Activated B cell treated with CpG ODN at 0.5 μM for 24 hours (primary cell): ENCODE results near the gene ENOPH1. TPM values are rescaled to one million over a fixed set of nuclear protein-coding genes. Genes with fewer than 3 reads are reported as not detected.

Experiments used
- ATAC-seq: fragments of 200-7000 bp; cut with Tn5 transposase; one replicate; pipeline ENCODE4 v1.10.0; 2021; ENCODE audit warnings: low read depth, mild to moderate bottlenecking, moderate library complexity
- CTCF ChIA-PET: fragments of 350-600 bp; sonication (Branson Sonifier 250); formaldehyde crosslinking; loops from one replicate; lab custom pipeline; 2021; ENCODE audit warnings: antibody characterized with exemption; lab: Charles Lee
- POLR2A ChIA-PET: fragments of 350-600 bp; sonication (Branson Sonifier 250); formaldehyde crosslinking; loops from one replicate; lab custom pipeline; 2021; ENCODE audit warnings: antibody characterized with exemption; lab: Charles Lee
- DNase-seq: peaks from one replicate; pipeline ENCODE4 v3.0.0; 2022
- H3K27ac Mint-ChIP-seq: one replicate; pipeline ENCODE4 v1.8.0; 2020; ENCODE audit warnings: mixed read lengths
- H3K27me3 Mint-ChIP-seq: one replicate; pipeline ENCODE4 v1.8.0; 2021; ENCODE audit warnings: mixed read lengths
- H3K36me3 Mint-ChIP-seq: one replicate; pipeline ENCODE4 v1.8.0; 2021; ENCODE audit warnings: low read depth, mixed read lengths
- H3K4me1 Mint-ChIP-seq: one replicate; pipeline ENCODE4 v1.8.0; 2021; ENCODE audit warnings: mixed read lengths
- H3K4me3 Mint-ChIP-seq: one replicate; pipeline ENCODE4 v1.8.0; 2020; ENCODE audit warnings: mild to moderate bottlenecking, mixed read lengths
- H3K9me3 Mint-ChIP-seq: one replicate; pipeline ENCODE4 v1.8.0; 2020; ENCODE audit warnings: mixed read lengths
- CTCF ChIP-seq: fragments of 200-600 bp; IDR thresholded peaks from one replicate; pipeline ENCODE4 v1.8.0; 2022; ENCODE audit warnings: antibody characterized with exemption, mild to moderate bottlenecking
- intact Hi-C: fragments of 100-400 bp; cut with micrococcal nuclease; formaldehyde crosslinking; loops from one replicate; pipeline ENCODE4 v1.15.1; 2024
- total RNA-seq: library from RNA; stranded (reverse); gene quantifications from 2 replicates; pipeline ENCODE4 v1.2.3, GENCODE V29; 2022

Gene ENOPH1
- total RNA-seq, 1 donor from 2014 or later, result 26.0 TPM

GRCh38 chr4:82433791-82434190, 3.4 kb downstream of the ENOPH1 start:
- DNase-seq (no peak), ATAC-seq (no peak)
- ChIA-PET POLR2A (no interaction called here), CTCF (no interaction called here)
- H3K9me3 Mint-ChIP-seq, result no peaks in the 10 kb centered on the region
- H3K27ac Mint-ChIP-seq, result no peak overlapping the region
- H3K4me1 Mint-ChIP-seq, result peaks cover 37% of the 10 kb centered on the region
- peaks cover 43% of the 10 kb centered on the region for H3K36me3 Mint-ChIP-seq
- no peak overlapping the region for H3K4me3 Mint-ChIP-seq
- TF ChIP-seq CTCF, result no peak
- no peaks in the 10 kb centered on the region for H3K27me3 Mint-ChIP-seq
- intact Hi-C loops, result no loop called here

- intact Hi-C loops, result no loop called here
- H3K27ac Mint-ChIP-seq, result no peak overlapping the region
- H3K9me3 Mint-ChIP-seq, result no peaks in the 10 kb centered on the region
- TF ChIP-seq CTCF, result no peak
- no peak for ATAC-seq
- no peak overlapping the region for H3K4me3 Mint-ChIP-seq
- H3K27me3 Mint-ChIP-seq, result no peaks in the 10 kb centered on the region
- H3K36me3 Mint-ChIP-seq, result peaks cover 40% of the 10 kb centered on the region
- DNase-seq, result no peak
- CTCF ChIA-PET, result no interaction called here
- H3K4me1 Mint-ChIP-seq, result peaks cover 43% of the 10 kb centered on the region
- POLR2A ChIA-PET, result interaction anchor here (0.6 to 0.7 kb wide), 3 partner anchors 8 to 18 kb away, joined by 3 to 11 read pairs (median 3); no protein-coding TSS in a partner anchor
Observed at GRCh38 chr4:82434949-82435348, 4.6 kb downstream of the ENOPH1 start.

- no peak for TF ChIP-seq CTCF
- peaks cover 44% of the 10 kb centered on the region for H3K4me1 Mint-ChIP-seq
Observed at GRCh38 chr4:82436130-82436529, 5.7 kb downstream of the ENOPH1 start.

GRCh38 chr4:82436780-82437179, 6.4 kb downstream of the ENOPH1 start:
- POLR2A ChIA-PET, result no interaction called here
- intact Hi-C loops, result no loop called here
- H3K27ac Mint-ChIP-seq, result peak overlapping the region; percentile 25

More at GRCh38 chr4:82436130-82436529, 5.7 kb downstream of the ENOPH1 start:
- intact Hi-C loops, result no loop called here
- Mint-ChIP-seq H3K4me3 (no peak overlapping the region), H3K27me3 (no peaks in the 10 kb centered on the region), H3K9me3 (no peaks in the 10 kb centered on the region), H3K27ac (no peak overlapping the region), H3K36me3 (peaks cover 38% of the 10 kb centered on the region)
- ChIA-PET CTCF (no interaction called here), POLR2A (no interaction called here)
- DNase-seq (no peak), ATAC-seq (no peak)

More at GRCh38 chr4:82436780-82437179, 6.4 kb downstream of the ENOPH1 start:
- DNase-seq, result no peak
- CTCF ChIA-PET, result no interaction called here
- H3K4me1 Mint-ChIP-seq, result peaks cover 43% of the 10 kb centered on the region
- no peak for TF ChIP-seq CTCF
- no peaks in the 10 kb centered on the region for H3K9me3 Mint-ChIP-seq
- no peak overlapping the region for H3K4me3 Mint-ChIP-seq
- no peaks in the 10 kb centered on the region for H3K27me3 Mint-ChIP-seq
- no peak for ATAC-seq
- peaks cover 37% of the 10 kb centered on the region for H3K36me3 Mint-ChIP-seq
